Measurements from ENCODE around the gene SUN1. TPM values are rescaled to one million over a fixed set of nuclear protein-coding genes. Genes with fewer than 3 reads are reported as not detected.

The SUN1 gene
- total and polyA plus RNA-seq, 2 experiments from 2014 or later = 72.3 to 109 TPM

DNA sequence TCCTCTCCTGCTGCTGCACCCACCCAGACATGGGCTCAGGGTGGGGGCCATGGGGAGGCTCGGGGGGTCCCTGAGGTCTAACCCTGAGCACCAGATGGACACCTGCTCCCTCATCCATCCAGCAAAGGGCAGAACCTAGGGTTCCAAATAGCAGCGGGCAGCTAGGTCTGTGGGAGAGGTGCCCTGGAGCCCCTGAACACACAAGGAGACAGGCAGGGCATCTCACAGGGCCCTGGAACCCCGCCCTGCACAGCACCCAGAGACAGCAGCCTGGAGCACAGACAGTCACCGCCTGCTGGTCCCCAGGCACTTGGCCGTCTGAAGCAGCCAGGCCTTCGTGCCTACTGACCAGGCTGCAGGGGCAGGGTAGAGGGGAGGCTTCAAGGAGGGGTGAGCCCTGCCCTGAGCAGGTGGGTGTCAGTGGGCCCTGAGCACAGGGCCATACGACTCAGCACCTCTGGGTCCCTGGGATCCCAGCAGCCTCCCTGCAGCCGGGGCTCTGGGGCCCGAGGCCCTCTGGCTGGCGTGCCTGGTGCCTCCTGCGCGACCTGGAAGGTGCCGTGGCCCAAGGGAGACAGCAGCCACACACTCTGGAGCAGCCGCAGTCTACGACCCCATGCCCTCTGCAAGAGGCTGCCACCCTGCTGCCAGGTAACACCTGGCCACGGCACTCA, 82.4 kb downstream of the SUN1 start:
- TF ChIP-seq EZH2phosphoT487 (IDR thresholded peaks at IDR 0.05; ENCODE audit: low read depth, severe bottlenecking, unreplicated experiment) = no peak
- TF ChIP-seq, protein P1, sequence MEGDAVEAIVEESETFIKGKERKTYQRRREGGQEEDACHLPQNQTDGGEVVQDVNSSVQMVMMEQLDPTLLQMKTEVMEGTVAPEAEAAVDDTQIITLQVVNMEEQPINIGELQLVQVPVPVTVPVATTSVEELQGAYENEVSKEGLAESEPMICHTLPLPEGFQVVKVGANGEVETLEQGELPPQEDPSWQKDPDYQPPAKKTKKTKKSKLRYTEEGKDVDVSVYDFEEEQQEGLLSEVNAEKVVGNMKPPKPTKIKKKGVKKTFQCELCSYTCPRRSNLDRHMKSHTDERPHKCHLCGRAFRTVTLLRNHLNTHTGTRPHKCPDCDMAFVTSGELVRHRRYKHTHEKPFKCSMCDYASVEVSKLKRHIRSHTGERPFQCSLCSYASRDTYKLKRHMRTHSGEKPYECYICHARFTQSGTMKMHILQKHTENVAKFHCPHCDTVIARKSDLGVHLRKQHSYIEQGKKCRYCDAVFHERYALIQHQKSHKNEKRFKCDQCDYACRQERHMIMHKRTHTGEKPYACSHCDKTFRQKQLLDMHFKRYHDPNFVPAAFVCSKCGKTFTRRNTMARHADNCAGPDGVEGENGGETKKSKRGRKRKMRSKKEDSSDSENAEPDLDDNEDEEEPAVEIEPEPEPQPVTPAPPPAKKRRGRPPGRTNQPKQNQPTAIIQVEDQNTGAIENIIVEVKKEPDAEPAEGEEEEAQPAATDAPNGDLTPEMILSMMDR (IDR thresholded peaks at IDR 0.05; ENCODE audit: poor library complexity) = no peak
- no peak for TF ChIP-seq EZH2 (IDR thresholded peaks at IDR 0.05; ENCODE audit: borderline replicate concordance)
- Histone ChIP-seq H3K36me3 (replicated peaks; ENCODE audit: insufficient read depth, low read depth) (no peaks in the 10 kb centered on the region), H3K9me2 (replicated peaks; ENCODE audit: insufficient read depth) (no peaks in the 10 kb centered on the region), H3K27me3 (no peaks in the 10 kb centered on the region), H3K9me3 (ENCODE audit: low read depth) (no peaks in the 10 kb centered on the region), H3K4me2 (no peak overlapping the region), H3K27ac (no peak overlapping the region), H4K20me1 (ENCODE audit: insufficient read depth, poor library complexity, severe bottlenecking) (no peaks in the 10 kb centered on the region), H3K4me1 (ENCODE audit: insufficient read depth) (peaks cover 3% of the 10 kb centered on the region), H3K79me2 (no peaks in the 10 kb centered on the region), H2AFZ (no peak overlapping the region), H3K4me3 (no peak overlapping the region)
- 94% methylated on average over 15 of the region's 16 CpGs for WGBS (ENCODE audit: low lambda C conversion rate, missing lambda C conversion rate)
- DNase-seq (ENCODE audit: low spot score) = no peak

DNA sequence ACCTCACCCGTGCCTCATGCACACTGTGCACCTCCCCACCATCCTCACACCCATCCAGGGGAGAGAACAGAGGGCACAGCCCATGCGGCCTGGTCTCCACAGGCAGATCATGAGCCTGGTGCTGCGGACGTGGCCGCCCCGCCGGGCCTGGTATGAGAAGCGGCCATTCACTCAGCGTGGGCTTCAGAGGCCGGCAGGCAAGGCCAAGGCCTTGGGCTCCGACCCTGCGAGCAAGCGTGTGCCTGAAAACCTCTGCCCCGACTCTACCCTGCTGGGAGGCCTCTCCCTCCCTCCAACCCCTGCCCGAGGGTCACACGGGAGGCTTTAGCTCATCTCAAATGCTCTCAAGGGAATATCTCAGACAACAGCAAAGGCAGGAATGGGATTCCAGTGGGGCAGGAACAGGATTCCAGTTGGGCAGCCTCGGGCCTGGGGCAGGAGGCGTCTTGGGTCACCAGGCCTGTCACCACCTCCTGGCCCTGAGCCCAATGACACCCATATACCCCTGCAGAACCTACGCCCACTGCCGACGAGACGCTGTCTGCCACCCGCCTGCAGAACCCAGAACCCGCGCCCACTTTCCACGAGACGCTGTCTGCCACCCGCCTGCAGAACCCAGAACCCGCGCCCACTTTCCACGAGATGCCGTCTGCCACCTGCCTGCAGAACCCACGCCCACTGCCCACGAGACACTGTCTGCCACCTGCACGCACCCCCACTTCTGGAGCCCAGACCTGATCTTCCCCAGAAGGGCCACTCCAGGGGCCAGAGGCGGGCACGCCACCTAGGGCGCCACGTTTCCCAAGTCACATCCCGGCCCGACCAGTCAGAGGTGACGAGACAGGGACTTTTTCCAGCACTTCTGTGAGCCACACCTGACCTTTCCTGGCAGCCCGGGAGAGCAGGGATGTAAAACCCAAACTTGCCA, 83.3 kb downstream of the SUN1 start:
- Histone ChIP-seq H3K36me3 (replicated peaks; ENCODE audit: insufficient read depth, low read depth) (no peaks in the 10 kb centered on the region), H2AFZ (no peak overlapping the region), H3K9me2 (replicated peaks; ENCODE audit: insufficient read depth) (no peaks in the 10 kb centered on the region), H3K4me3 (no peak overlapping the region), H3K9me3 (ENCODE audit: low read depth) (no peaks in the 10 kb centered on the region), H3K4me2 (no peak overlapping the region), H3K79me2 (no peaks in the 10 kb centered on the region), H3K27me3 (no peaks in the 10 kb centered on the region), H3K4me1 (ENCODE audit: insufficient read depth) (no peaks in the 10 kb centered on the region), H4K20me1 (ENCODE audit: insufficient read depth, poor library complexity, severe bottlenecking) (no peaks in the 10 kb centered on the region), H3K27ac (no peak overlapping the region)
- TF ChIP-seq, protein P1 (IDR thresholded peaks at IDR 0.05; ENCODE audit: poor library complexity) = no peak
- TF ChIP-seq EZH2phosphoT487 (IDR thresholded peaks at IDR 0.05; ENCODE audit: low read depth, severe bottlenecking, unreplicated experiment) = no peak
- no peak for TF ChIP-seq EZH2 (IDR thresholded peaks at IDR 0.05; ENCODE audit: borderline replicate concordance)
- DNase-seq (ENCODE audit: low spot score) = no peak
- WGBS (ENCODE audit: low lambda C conversion rate, missing lambda C conversion rate) = 91% methylated on average over 41 of the region's 43 CpGs

DNA sequence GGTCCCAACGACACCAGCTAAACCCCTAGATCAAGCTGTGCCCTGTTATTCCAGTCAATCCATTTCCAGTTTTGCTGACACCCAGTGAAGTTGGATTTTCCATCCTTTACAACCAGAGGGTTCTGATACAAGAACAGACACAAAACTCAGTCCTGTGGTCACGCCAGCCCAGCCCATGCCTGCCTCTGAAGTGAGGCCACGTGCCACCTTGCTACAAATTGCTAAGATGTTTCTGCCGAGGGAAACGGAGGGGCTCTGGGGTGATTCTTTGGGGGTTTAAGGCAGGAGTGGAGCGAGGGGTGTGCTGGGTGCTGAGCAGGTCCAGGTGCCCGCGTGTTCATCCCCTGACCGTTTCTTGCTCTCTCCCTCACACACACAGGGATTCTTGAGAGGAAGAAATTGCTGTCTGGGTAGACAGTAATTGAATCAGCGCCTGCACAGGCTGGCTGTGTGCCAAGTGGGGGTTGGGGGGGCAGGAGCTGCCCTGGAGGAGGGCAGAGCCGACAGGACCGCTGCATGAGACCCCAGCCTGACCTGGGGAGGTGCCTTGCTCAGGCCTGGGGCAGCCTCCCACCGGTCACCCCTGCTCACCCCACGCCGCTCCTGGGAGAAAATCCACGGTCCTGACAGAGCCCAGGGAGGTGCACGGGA, 84.1 kb downstream of the SUN1 start:
- Histone ChIP-seq H3K36me3 (replicated peaks; ENCODE audit: insufficient read depth, low read depth) (no peaks in the 10 kb centered on the region), H3K4me3 (no peak overlapping the region), H3K9me2 (replicated peaks; ENCODE audit: insufficient read depth) (no peaks in the 10 kb centered on the region), H3K27ac (no peak overlapping the region), H3K4me1 (ENCODE audit: insufficient read depth) (no peaks in the 10 kb centered on the region), H4K20me1 (ENCODE audit: insufficient read depth, poor library complexity, severe bottlenecking) (no peaks in the 10 kb centered on the region), H3K9me3 (ENCODE audit: low read depth) (no peaks in the 10 kb centered on the region), H3K4me2 (no peak overlapping the region), H2AFZ (no peak overlapping the region), H3K27me3 (no peaks in the 10 kb centered on the region), H3K79me2 (no peaks in the 10 kb centered on the region)
- TF ChIP-seq EZH2phosphoT487 (IDR thresholded peaks at IDR 0.05; ENCODE audit: low read depth, severe bottlenecking, unreplicated experiment) (no peak), EZH2 (IDR thresholded peaks at IDR 0.05; ENCODE audit: borderline replicate concordance) (no peak)
- TF ChIP-seq, protein P1 (IDR thresholded peaks at IDR 0.05; ENCODE audit: poor library complexity) = no peak
- no peak for DNase-seq (ENCODE audit: low spot score)
- 76% methylated on average over 14 of the region's 17 CpGs for WGBS (ENCODE audit: low lambda C conversion rate, missing lambda C conversion rate)
